ENCODE data around the gene ACD. TPM values are rescaled to one million over a fixed set of nuclear protein-coding genes. Genes with fewer than 3 reads are reported as not detected.

Gene ACD
- total RNA-seq, 1 experiment from 2014 or later = 41.3 TPM

- 0 out of 2 replicates have a peak, but pooled peaks have one; percentile 33 for TF ChIP-seq HMGXB4 (CRISPR knock-in tag; IDR thresholded peaks at IDR 0.05)
- no peak for TF ChIP-seq TEAD4 (CRISPR knock-in tag; IDR thresholded peaks at IDR 0.05)
- no peak for TF ChIP-seq GABPB1 (CRISPR knock-in tag; IDR thresholded peaks at IDR 0.05)
- no peak for TF ChIP-seq EMX1 (CRISPR knock-in tag; IDR thresholded peaks at IDR 0.05)
- TF ChIP-seq MYBL2 (CRISPR knock-in tag; IDR thresholded peaks at IDR 0.05) = no peak
- no peak for TF ChIP-seq FOXP4 (CRISPR knock-in tag; IDR thresholded peaks at IDR 0.05)
- TF ChIP-seq E2F1 (CRISPR knock-in tag; IDR thresholded peaks at IDR 0.05) = 0 out of 2 replicates have a peak, but pooled peaks have one; percentile 28
- TF ChIP-seq MLX (CRISPR knock-in tag; IDR thresholded peaks at IDR 0.05) = no peak
- TF ChIP-seq RELA (CRISPR knock-in tag; IDR thresholded peaks at IDR 0.05; ENCODE audit: borderline replicate concordance) = no peak; the same call in 1 of the 2 replicates
- TF ChIP-seq RORB (CRISPR knock-in tag; IDR thresholded peaks at IDR 0.05) = no peak
- peak; percentile 72; the same call in 1 of the 2 replicates for TF ChIP-seq MAX (CRISPR knock-in tag; IDR thresholded peaks at IDR 0.05)
- no peak for TF ChIP-seq CTCF (IDR thresholded peaks at IDR 0.05)
- no peak for TF ChIP-seq NR3C1 (CRISPR knock-in tag; conservative IDR thresholded peaks at IDR 0.05; ENCODE audit: low read depth)
- TF ChIP-seq ZNF263 (CRISPR knock-in tag; IDR thresholded peaks at IDR 0.05; ENCODE audit: low read depth) = 0 out of 2 replicates have a peak, but pooled peaks have one; percentile 10
- TF ChIP-seq IRF1 (CRISPR knock-in tag; IDR thresholded peaks at IDR 0.05) = no peak
- TF ChIP-seq IRF2 (CRISPR knock-in tag; IDR thresholded peaks at IDR 0.05; ENCODE audit: borderline replicate concordance, low read depth) = no peak
These were observed 6.0 kb upstream of the ACD start (continued) for GRCh38 chr16:67666032-67666551.

GRCh38 chr16:67665598-67665997 is 5.5 kb upstream of the ACD start:
- no peaks in the 10 kb centered on the region for H3K9me3 Mint-ChIP-seq
- no peak overlapping the region for H3K27ac Mint-ChIP-seq
- DNase-seq (ENCODE audit: low spot score) = no peak
- ATAC-seq = no peak
- H3K4me3 Mint-ChIP-seq = peak overlapping the region; percentile 69
- peaks cover 6% of the 10 kb centered on the region for H3K27me3 Mint-ChIP-seq (ENCODE audit: low read depth)
- no peaks in the 10 kb centered on the region for H3K36me3 Mint-ChIP-seq
- no peak for TF ChIP-seq E2F5 (CRISPR knock-in tag; IDR thresholded peaks at IDR 0.05)
- no peak for TF ChIP-seq GABPB1 (CRISPR knock-in tag; IDR thresholded peaks at IDR 0.05)
- no peak for TF ChIP-seq ATF6 (CRISPR knock-in tag; IDR thresholded peaks at IDR 0.05)
- TF ChIP-seq ZNF671 (CRISPR knock-in tag; IDR thresholded peaks at IDR 0.05) = no peak
- TF ChIP-seq JUN (CRISPR knock-in tag; IDR thresholded peaks at IDR 0.05) = no peak
- CTCF ChIA-PET = interaction anchor here (1.0 to 10.3 kb wide), 11 partner anchors 18 to 375 kb away, joined by 3 to 137 read pairs (median 5); partner anchors contain the start of genes CARMIL2 and CTCF
- peaks cover 18% of the 10 kb centered on the region for H3K4me1 Mint-ChIP-seq
- POLR2A ChIA-PET = no interaction called here

Measured in WTC11 (cell line).